ENCODE data around the gene SUGCT.
"Not testable (repeated sequence)": the region's sequence is repeated elsewhere in the genome, so short reads cannot be mapped to it uniquely, and the experiment has no call there.

The SUGCT gene

GRCh38 chr7:40586197-40586596 is 451.4 kb downstream of the SUGCT start:
- no peak for DNase-seq

GRCh38 chr7:40587419-40587818 is 452.6 kb downstream of the SUGCT start:
- no peak for DNase-seq

GRCh38 chr7:40595129-40595528 is 460.3 kb downstream of the SUGCT start:
- DNase-seq, result no peak

GRCh38 chr7:40595832-40596231 is 461.0 kb downstream of the SUGCT start:
- DNase-seq, result no peak

- no peak for DNase-seq
These were observed 462.7 kb downstream of the SUGCT start for GRCh38 chr7:40597517-40597916.

- DNase-seq, result no peak
These were observed 464.1 kb downstream of the SUGCT start for GRCh38 chr7:40598915-40599314.

- DNase-seq, result no peak
These were observed 465.0 kb downstream of the SUGCT start for GRCh38 chr7:40599836-40600235.

- not testable (repeated sequence) for DNase-seq
These were observed 467.5 kb downstream of the SUGCT start for GRCh38 chr7:40602351-40602750.

GRCh38 chr7:40604601-40605438 is 470.0 kb downstream of the SUGCT start:
- no peak for DNase-seq

- DNase-seq, result no peak
These were observed 473.7 kb downstream of the SUGCT start for GRCh38 chr7:40608321-40609075.

- DNase-seq, result no peak
These were observed 475.7 kb downstream of the SUGCT start for GRCh38 chr7:40610461-40610860.

GRCh38 chr7:40611095-40611871 is 476.5 kb downstream of the SUGCT start:
- DNase-seq, result no peak

- no peak for DNase-seq
These were observed 477.5 kb downstream of the SUGCT start for GRCh38 chr7:40612298-40612697.

GRCh38 chr7:40619647-40620046 is 484.8 kb downstream of the SUGCT start:
- DNase-seq, result no peak

- DNase-seq, result no peak
These were observed 486.8 kb downstream of the SUGCT start for GRCh38 chr7:40621592-40621998.

GRCh38 chr7:40622941-40623501 is 488.2 kb downstream of the SUGCT start:
- DNase-seq, result no peak

GRCh38 chr7:40623863-40624262 is 489.1 kb downstream of the SUGCT start:
- DNase-seq, result no peak

GRCh38 chr7:40627361-40627760 is 492.6 kb downstream of the SUGCT start:
- DNase-seq, result not testable (repeated sequence)

GRCh38 chr7:40629891-40630290 is 495.1 kb downstream of the SUGCT start:
- DNase-seq, result no peak

- DNase-seq, result no peak
These were observed 499.3 kb downstream of the SUGCT start for GRCh38 chr7:40634118-40634517.

- DNase-seq, result no peak
These were observed 503.9 kb downstream of the SUGCT start for GRCh38 chr7:40638545-40639320.

GRCh38 chr7:40640566-40640965 is 505.8 kb downstream of the SUGCT start:
- no peak for DNase-seq
